ENCODE data around the gene SLC16A10.

DNA sequence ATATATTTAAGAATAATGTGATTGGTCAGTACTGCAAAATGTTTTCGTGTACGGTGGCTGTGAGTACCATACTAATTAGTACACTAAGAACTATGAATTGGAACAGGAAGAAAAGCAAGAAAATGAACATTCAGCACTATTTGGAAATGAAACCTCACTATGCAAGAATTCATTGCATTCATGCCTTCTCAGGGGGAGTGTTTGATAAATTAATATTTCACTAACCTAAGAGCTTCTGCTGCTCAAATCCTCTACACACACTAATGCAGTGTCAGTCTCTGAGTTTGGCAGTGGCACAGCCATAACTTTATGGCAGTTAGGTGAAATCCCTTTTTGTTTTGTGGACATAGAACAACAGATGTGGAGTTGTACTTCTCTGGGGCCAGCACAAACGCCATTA lies 60.1 kb downstream of the SLC16A10 start:
- TF ChIP-seq POLR2A (IDR thresholded peaks at IDR 0.05; ENCODE audit: low read depth, low read length) (no peak), POLR2AphosphoS5 (IDR thresholded peaks at IDR 0.05; ENCODE audit: low read depth, low read length) (no peak), SPI1 (IDR thresholded peaks at IDR 0.05; ENCODE audit: low read depth, low read length) (no peak), TAF1 (IDR thresholded peaks at IDR 0.05; ENCODE audit: low read depth, low read length) (no peak), POU2F2 (IDR thresholded peaks at IDR 0.05; ENCODE audit: low read depth, low read length) (no peak)
